Measurements from ENCODE around the gene CRP. TPM values are rescaled to one million over a fixed set of nuclear protein-coding genes. Genes with fewer than 3 reads are reported as not detected.

The CRP gene
- total and polyA plus RNA-seq, 2 experiments from 2014 or later = not detected

- Histone ChIP-seq H2AFZ (no peak overlapping the region), H3K36me3 (replicated peaks; ENCODE audit: insufficient read depth, low read depth) (no peaks in the 10 kb centered on the region), H3K4me1 (ENCODE audit: insufficient read depth) (no peaks in the 10 kb centered on the region), H4K20me1 (ENCODE audit: insufficient read depth, poor library complexity, severe bottlenecking) (no peaks in the 10 kb centered on the region), H3K27me3 (no peaks in the 10 kb centered on the region), H3K9me3 (ENCODE audit: low read depth) (no peaks in the 10 kb centered on the region), H3K79me2 (no peaks in the 10 kb centered on the region), H3K4me2 (no peak overlapping the region), H3K27ac (no peak overlapping the region), H3K9me2 (replicated peaks; ENCODE audit: insufficient read depth) (no peaks in the 10 kb centered on the region), H3K4me3 (no peak overlapping the region)
- DNase-seq (ENCODE audit: low spot score) = no peak
- TF ChIP-seq EZH2 (IDR thresholded peaks at IDR 0.05; ENCODE audit: borderline replicate concordance) = no peak
- no peak for TF ChIP-seq CTCF (IDR thresholded peaks at IDR 0.05; ENCODE audit: poor library complexity)
- no peak for TF ChIP-seq EZH2phosphoT487 (IDR thresholded peaks at IDR 0.05; ENCODE audit: low read depth, severe bottlenecking, unreplicated experiment)
Observed at GRCh38 chr1:159687511-159687910, 26.9 kb downstream of the CRP start.

- WGBS (ENCODE audit: low lambda C conversion rate, missing lambda C conversion rate) = 54% methylated on average over 1 of the region's 1 CpG
- Histone ChIP-seq H3K36me3 (replicated peaks; ENCODE audit: insufficient read depth, low read depth) (no peaks in the 10 kb centered on the region), H2AFZ (no peak overlapping the region), H3K9me2 (replicated peaks; ENCODE audit: insufficient read depth) (no peaks in the 10 kb centered on the region), H3K9me3 (ENCODE audit: low read depth) (no peaks in the 10 kb centered on the region), H3K27ac (no peak overlapping the region), H3K4me1 (ENCODE audit: insufficient read depth) (no peaks in the 10 kb centered on the region), H3K4me3 (no peak overlapping the region), H3K4me2 (no peak overlapping the region), H3K79me2 (no peaks in the 10 kb centered on the region), H3K27me3 (no peaks in the 10 kb centered on the region), H4K20me1 (ENCODE audit: insufficient read depth, poor library complexity, severe bottlenecking) (no peaks in the 10 kb centered on the region)
- TF ChIP-seq CTCF (IDR thresholded peaks at IDR 0.05; ENCODE audit: poor library complexity) = no peak
- TF ChIP-seq EZH2phosphoT487 (IDR thresholded peaks at IDR 0.05; ENCODE audit: low read depth, severe bottlenecking, unreplicated experiment) = no peak
- no peak for TF ChIP-seq EZH2 (IDR thresholded peaks at IDR 0.05; ENCODE audit: borderline replicate concordance)
- DNase-seq (ENCODE audit: low spot score) = no peak
Observed at GRCh38 chr1:159686599-159687299, 27.6 kb downstream of the CRP start.

DNA sequence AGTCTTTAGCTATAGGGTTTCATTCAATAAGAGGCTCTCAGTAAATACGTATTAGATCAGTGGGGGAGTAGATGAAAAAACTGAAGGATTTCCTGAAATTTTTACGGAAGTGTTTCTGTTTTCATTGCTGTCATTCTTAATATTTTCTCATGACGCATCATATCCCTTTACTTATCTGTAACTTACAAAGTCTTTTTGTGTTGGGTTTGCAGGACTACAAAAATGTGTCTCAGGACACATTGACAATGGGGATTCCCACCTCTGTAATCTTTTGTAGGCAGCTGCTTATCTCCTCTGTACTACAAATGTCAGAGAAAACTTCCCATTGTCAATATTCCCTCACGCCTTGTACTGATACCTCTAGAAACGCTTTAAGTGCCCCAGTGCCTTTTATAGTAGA is 35.5 kb downstream of the CRP start:
- 79% methylated on average over 5 of the region's 5 CpGs for WGBS (ENCODE audit: low lambda C conversion rate, missing lambda C conversion rate)
- Histone ChIP-seq H4K20me1 (ENCODE audit: insufficient read depth, poor library complexity, severe bottlenecking) (no peaks in the 10 kb centered on the region), H3K79me2 (no peaks in the 10 kb centered on the region)

More for the DNA sequence above, 35.5 kb downstream of the CRP start:
- Histone ChIP-seq H3K27me3 (no peaks in the 10 kb centered on the region), H3K9me2 (replicated peaks; ENCODE audit: insufficient read depth) (no peaks in the 10 kb centered on the region), H3K4me2 (no peak overlapping the region), H3K4me1 (ENCODE audit: insufficient read depth) (no peaks in the 10 kb centered on the region), H3K27ac (no peak overlapping the region), H3K36me3 (replicated peaks; ENCODE audit: insufficient read depth, low read depth) (no peaks in the 10 kb centered on the region), H3K4me3 (no peak overlapping the region), H3K9me3 (ENCODE audit: low read depth) (no peaks in the 10 kb centered on the region), H2AFZ (no peak overlapping the region)
- TF ChIP-seq EZH2phosphoT487 (IDR thresholded peaks at IDR 0.05; ENCODE audit: low read depth, severe bottlenecking, unreplicated experiment) (no peak), EZH2 (IDR thresholded peaks at IDR 0.05; ENCODE audit: borderline replicate concordance) (no peak), CTCF (IDR thresholded peaks at IDR 0.05; ENCODE audit: poor library complexity) (no peak)
- no peak for DNase-seq (ENCODE audit: low spot score)

All from hepatocyte (in vitro differentiated cells).